Subcutaneous abdominal adipose tissue (tissue), 5 donors: Measurements from ENCODE around the gene STK4.

Experiments
- H3K27ac ChIP-seq: one replicate; pipeline ENCODE4 v1.7.0; 2013; ENCODE audit warnings: low read depth, mild to moderate bottlenecking, inconsistent platforms, low read length, moderate library complexity
- H3K27me3 ChIP-seq, 5 donors: one replicate each; pipeline ENCODE4 v1.7.0; 2013; ENCODE audit warnings: low read length in 5 of 5, inconsistent platforms in 1 of 5; ENCODE audit not compliant: control insufficient read depth in 5 of 5, insufficient read depth in 4 of 5
- H3K36me3 ChIP-seq, 5 donors: one replicate each; pipeline ENCODE4 v1.7.0; 2013; ENCODE audit warnings: low read length in 5 of 5; ENCODE audit not compliant: control insufficient read depth in 5 of 5, insufficient read depth in 5 of 5
- H3K4me1 ChIP-seq, 5 donors: one replicate each; pipeline ENCODE4 v1.7.0; 2013; ENCODE audit warnings: low read length in 5 of 5, mild to moderate bottlenecking in 3 of 5, moderate library complexity in 1 of 5; ENCODE audit not compliant: control insufficient read depth in 5 of 5, insufficient read depth in 5 of 5
- H3K4me3 ChIP-seq, 5 donors: one replicate each; pipeline ENCODE4 v1.7.0; 2013; ENCODE audit warnings: low read length in 5 of 5, low read depth in 1 of 5
- H3K9ac ChIP-seq, 5 donors: one replicate each; pipeline ENCODE4 v1.7.0; 2013; ENCODE audit warnings: low read length in 5 of 5, mild to moderate bottlenecking in 4 of 5, moderate library complexity in 3 of 5
- H3K9me3 ChIP-seq, 5 donors: one replicate each; pipeline ENCODE4 v1.7.0; 2013; ENCODE audit warnings: low read length in 5 of 5; ENCODE audit not compliant: control insufficient read depth in 5 of 5
- donor health status: healthy.
- donor health status: healthy.
- donor health status: healthy.
- donor health status: healthy.
- donor health status: healthy.

The STK4 gene

GRCh38 chr20:45111285-45111684 is 145.0 kb downstream of the STK4 start:
- no peak overlapping the region for H3K4me3 ChIP-seq

DNA sequence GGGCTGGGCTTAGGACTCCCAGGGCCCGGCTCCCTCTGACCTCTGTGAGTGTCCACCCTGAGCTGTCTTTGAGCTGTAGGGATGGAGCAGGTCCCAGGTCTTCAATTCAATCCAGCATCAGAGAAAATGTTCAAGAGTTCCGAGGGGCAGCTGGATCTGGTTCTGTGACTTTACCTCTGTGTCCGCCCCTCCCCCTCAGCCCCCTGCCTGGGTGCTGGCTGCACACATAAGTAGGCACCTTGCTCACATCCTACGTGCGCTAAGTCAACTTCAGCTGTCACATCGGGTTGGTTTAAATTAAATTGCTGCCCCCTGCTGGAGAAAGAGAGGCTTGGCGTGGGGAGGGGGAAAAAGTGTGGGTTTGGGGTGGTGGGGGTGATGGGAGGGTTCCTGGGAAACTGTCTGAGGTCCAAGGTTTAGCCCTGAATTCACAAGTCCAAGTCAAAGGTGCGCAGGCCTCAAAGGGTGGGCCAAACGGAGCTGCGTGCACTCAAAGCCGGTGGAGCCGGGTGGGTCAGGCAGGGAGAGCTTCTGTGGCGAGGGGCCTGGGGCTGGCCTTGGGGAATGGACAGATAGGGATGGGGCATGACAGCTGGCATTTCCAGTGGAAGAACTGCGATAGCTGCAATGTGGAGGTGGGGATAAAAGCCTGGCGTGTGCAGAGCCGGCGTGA is 145.6 kb downstream of the STK4 start:
- Histone ChIP-seq H3K27me3 (peaks cover 10 to 37% (median 15%) of the 10 kb centered on the region in 5 donors), H3K9me3 (no peaks in the 10 kb centered on the region), H3K4me1 (no peaks in the 10 kb centered on the region), H3K36me3 (no peaks in the 10 kb centered on the region), H3K27ac (no peak overlapping the region), H3K4me3 (no peak overlapping the region), H3K9ac (no peak overlapping the region)

More at GRCh38 chr20:45111285-45111684, 145.0 kb downstream of the STK4 start:
- no peaks in the 10 kb centered on the region for H3K9me3 ChIP-seq
- no peak overlapping the region for H3K9ac ChIP-seq
- peaks cover 10 to 37% (median 17%) of the 10 kb centered on the region in 5 donors for H3K27me3 ChIP-seq
- no peaks in the 10 kb centered on the region for H3K36me3 ChIP-seq
- H3K4me1 ChIP-seq, result no peaks in the 10 kb centered on the region
- no peak overlapping the region for H3K27ac ChIP-seq

- H3K4me1 ChIP-seq, result no peaks in the 10 kb centered on the region
- H3K27ac ChIP-seq, result no peak overlapping the region
- no peak overlapping the region for H3K4me3 ChIP-seq
- no peak overlapping the region for H3K9ac ChIP-seq
- H3K27me3 ChIP-seq, result peaks cover 10 to 37% (median 15%) of the 10 kb centered on the region in 5 donors
- no peaks in the 10 kb centered on the region for H3K9me3 ChIP-seq
- no peaks in the 10 kb centered on the region for H3K36me3 ChIP-seq
Measured at GRCh38 chr20:45112754-45113153, 146.4 kb downstream of the STK4 start.

DNA sequence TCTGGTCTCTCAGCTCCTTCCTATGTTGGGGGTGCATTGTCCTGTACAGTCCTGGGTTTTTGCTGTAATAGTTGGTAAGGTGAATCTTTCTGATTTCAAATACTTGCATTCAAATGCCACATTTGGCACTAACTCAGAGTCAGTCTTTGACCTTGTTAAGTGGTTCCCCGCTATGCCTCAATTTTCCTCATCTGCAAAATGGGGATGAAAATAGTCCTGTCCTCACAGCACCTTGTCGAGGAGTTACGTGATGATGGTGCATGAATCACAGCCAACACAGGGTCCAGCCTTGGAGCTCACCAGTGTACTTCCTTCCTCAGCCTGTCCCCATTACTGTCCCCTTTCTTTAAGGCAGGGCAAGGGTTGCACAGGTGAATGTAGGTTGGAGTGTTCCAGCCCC is 147.6 kb downstream of the STK4 start:
- H3K27ac ChIP-seq, result no peak overlapping the region
- no peaks in the 10 kb centered on the region for H3K36me3 ChIP-seq
- H3K27me3 ChIP-seq, result peaks cover 8 to 37% (median 15%) of the 10 kb centered on the region in 5 donors
- no peaks in the 10 kb centered on the region for H3K9me3 ChIP-seq
- no peaks in the 10 kb centered on the region for H3K4me1 ChIP-seq
- no peak overlapping the region for H3K9ac ChIP-seq
- no peak overlapping the region for H3K4me3 ChIP-seq

- no peaks in the 10 kb centered on the region for H3K9me3 ChIP-seq
- no peak within 1 kb of the TSS for H3K9ac ChIP-seq
- no peak within 1 kb of the TSS for H3K27ac ChIP-seq
- H3K36me3 ChIP-seq, result no peaks in the 10 kb centered on the region
- peaks cover 8 to 37% (median 15%) of the 10 kb centered on the region in 5 donors for H3K27me3 ChIP-seq
- no peak within 1 kb of the TSS for H3K4me3 ChIP-seq
- no peaks in the 10 kb centered on the region for H3K4me1 ChIP-seq
Measured at GRCh38 chr20:45114465-45115385, 148.4 kb downstream of the STK4 start, which contains the start of gene WFDC5. WFDC5 (minus strand) TSS chr20:45115174; CDS start chr20:45115083, 91 bp downstream.

DNA sequence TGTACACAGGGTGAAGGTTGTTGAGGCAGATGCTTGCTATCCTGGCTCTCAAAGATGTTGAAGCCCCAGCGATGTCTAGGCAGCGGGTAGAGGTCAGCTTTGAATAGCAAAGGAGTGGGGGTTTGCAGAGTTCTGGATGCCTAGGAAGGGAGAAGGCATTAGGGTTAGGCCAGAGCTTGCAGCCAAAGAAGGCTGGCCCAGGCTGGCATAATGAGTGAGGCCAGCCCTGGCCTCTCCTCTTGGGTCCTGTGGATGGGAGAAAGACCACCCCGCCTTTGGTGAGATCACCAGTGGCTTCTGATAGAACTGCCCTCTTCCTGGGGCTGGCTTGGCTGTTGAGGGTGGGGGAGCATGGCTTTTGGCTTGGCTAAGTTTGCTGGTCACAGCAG is 149.1 kb downstream of the STK4 start:
- Histone ChIP-seq H3K9me3 (no peaks in the 10 kb centered on the region), H3K27ac (no peak overlapping the region), H3K36me3 (no peaks in the 10 kb centered on the region), H3K27me3 (peaks cover 7 to 32% (median 10%) of the 10 kb centered on the region in 5 donors), H3K4me1 (no peaks in the 10 kb centered on the region), H3K9ac (no peak overlapping the region), H3K4me3 (no peak overlapping the region)

DNA sequence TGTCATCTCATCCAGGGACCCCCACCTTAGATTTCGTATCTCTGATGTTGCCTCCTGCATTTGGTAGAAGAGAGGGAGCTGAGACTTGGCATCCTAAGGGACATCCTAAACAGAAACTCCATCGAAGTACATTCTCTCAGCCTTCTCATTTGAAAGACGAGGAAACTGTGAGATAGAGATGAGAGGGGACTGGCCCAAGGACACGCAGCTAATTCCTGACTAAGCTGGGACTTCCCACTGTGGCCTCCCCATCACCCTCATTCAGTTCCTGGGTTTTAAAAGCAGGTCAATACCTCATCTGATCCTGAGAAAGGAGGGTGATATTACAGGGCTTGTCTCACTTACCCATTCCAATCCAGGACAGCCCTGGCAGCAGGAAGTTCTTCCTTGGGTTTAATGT is 149.5 kb downstream of the STK4 start:
- Histone ChIP-seq H3K9ac (no peak overlapping the region), H3K27ac (no peak overlapping the region), H3K4me3 (no peak overlapping the region), H3K36me3 (no peaks in the 10 kb centered on the region), H3K27me3 (peaks cover 5 to 27% (median 10%) of the 10 kb centered on the region in 5 donors), H3K4me1 (no peaks in the 10 kb centered on the region), H3K9me3 (no peaks in the 10 kb centered on the region)

- Histone ChIP-seq H3K9ac (no peak overlapping the region), H3K9me3 (no peaks in the 10 kb centered on the region), H3K4me3 (no peak overlapping the region), H3K27ac (no peak overlapping the region), H3K27me3 (peaks cover 0 to 16% (median 9%) of the 10 kb centered on the region in 5 donors), H3K36me3 (no peaks in the 10 kb centered on the region), H3K4me1 (no peaks in the 10 kb centered on the region)
Measured at GRCh38 chr20:45117581-45117980, 151.3 kb downstream of the STK4 start.

- H3K4me3 ChIP-seq, result no peak overlapping the region
- no peaks in the 10 kb centered on the region for H3K9me3 ChIP-seq
- H3K9ac ChIP-seq, result no peak overlapping the region
- H3K4me1 ChIP-seq, result no peaks in the 10 kb centered on the region
- no peak overlapping the region for H3K27ac ChIP-seq
- peaks cover 0 to 15% (median 9%) of the 10 kb centered on the region in 5 donors for H3K27me3 ChIP-seq
- no peaks in the 10 kb centered on the region for H3K36me3 ChIP-seq
Measured at GRCh38 chr20:45118028-45118427, 151.7 kb downstream of the STK4 start.
